Ishikawa (cell line): Measurements from ENCODE around the gene MPO.

Experiments used
- CEBPB ChIP-seq: IDR thresholded peaks from 2 replicates; pipeline ENCODE4 v1.6.1; 2012
- RAD21 ChIP-seq: IDR thresholded peaks from 2 replicates; pipeline ENCODE4 v1.6.1; 2012; ENCODE audit warnings: low read depth

- TF ChIP-seq RAD21 (no peak), CEBPB (no peak)
These were observed 39.4 kb upstream of the MPO start for GRCh38 chr17:58320163-58320558.
